GM23338 (cell line): ENCODE results near the gene GNB1.

ENCODE experiments used
- CTCF ChIP-seq, 2 experiments: fragments of 200-600 bp in 1 of 2; sonication (generic) in 1 of 2; conservative IDR thresholded peaks; 2 replicates each; pipeline versions ENCODE4 v1.5.1 to v1.6.1; 2016 to 2017; ENCODE audit warnings: antibody characterized with exemption in 2 of 2, low read depth in 2 of 2, mild to moderate bottlenecking in 2 of 2, moderate library complexity in 1 of 2
- ZNF331 ChIP-seq: fragments of 250-450 bp; sonication (Bioruptor Pico); IDR thresholded peaks from 2 replicates; pipeline ENCODE4 v1.5.0; 2020; ENCODE audit warnings: low read depth, mild to moderate bottlenecking, moderate library complexity

DNA sequence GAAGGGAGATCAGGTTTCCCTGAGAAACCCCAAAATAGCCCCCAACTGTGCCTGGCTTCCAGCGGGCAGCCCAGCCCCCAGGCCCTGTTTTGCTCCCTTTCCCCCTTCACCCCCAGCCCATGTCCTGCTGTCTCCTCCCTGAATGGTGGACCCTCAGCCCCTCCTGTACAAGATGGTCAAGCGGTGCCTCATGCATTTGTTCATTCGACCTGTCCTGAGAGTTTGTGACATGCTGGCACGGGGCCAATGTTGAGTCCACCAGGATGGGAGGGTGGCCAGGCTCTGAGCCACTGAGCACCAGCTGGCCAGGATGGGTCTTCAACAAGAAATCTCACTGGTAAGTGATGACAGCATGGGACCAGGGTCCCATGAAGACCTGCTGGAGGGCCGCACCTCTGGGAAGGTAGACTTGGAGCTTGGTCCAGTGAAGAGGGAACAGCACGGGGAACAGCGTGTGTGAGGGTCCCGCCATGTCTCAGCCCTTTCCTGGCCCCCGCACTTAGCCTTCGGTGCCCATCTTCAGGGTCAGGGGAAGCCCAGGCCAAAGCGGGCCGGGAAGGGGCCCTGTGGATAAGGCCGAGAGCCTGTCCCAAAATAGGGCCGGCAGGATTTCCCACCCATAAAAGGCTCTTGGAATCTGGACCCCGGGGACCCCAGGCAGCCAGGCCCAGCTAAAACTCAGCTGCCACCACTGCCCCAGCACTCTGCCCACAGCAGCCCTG is 24.2 kb upstream of the GNB1 start, which contains the start of gene CALML6:
- no peak for TF ChIP-seq CTCF (conservative IDR thresholded peaks at IDR 0.05; ENCODE audit: low read depth in 2 of 2)
- TF ChIP-seq ZNF331 (CRISPR knock-in tag), result no peak
